ENCODE results near the gene KLRG1.

The KLRG1 gene

DNA sequence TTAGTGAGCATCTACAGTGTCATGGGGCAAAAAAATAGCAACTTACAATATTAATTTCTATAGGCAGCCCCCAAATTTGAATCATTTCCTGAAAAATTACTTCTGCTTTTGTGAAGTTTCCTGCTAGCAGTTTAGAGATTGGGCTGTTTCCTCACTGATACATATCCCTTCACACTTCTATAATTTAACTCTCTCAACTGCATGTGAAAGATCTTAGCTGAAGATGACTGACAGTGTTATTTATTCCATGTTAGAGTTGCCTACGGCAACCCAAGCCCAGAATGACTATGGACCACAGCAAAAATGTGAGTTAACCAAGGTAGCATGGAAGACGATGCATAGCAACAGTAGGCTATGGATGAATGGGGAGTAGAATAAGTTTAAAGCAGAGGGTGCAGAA, at the start of gene KLRG1:
Gene KLRG1 (plus strand): TSS at position 134 of the 400 bp plus-strand sequence. CDS start 90 bp downstream, at position 224.
- DNase-seq (ENCODE audit: low spot score) = no peak

GRCh38 chr12:8941691-8942478, 47.5 kb upstream of the KLRG1 start:
- DNase-seq (ENCODE audit: low spot score) = no peak

DNA sequence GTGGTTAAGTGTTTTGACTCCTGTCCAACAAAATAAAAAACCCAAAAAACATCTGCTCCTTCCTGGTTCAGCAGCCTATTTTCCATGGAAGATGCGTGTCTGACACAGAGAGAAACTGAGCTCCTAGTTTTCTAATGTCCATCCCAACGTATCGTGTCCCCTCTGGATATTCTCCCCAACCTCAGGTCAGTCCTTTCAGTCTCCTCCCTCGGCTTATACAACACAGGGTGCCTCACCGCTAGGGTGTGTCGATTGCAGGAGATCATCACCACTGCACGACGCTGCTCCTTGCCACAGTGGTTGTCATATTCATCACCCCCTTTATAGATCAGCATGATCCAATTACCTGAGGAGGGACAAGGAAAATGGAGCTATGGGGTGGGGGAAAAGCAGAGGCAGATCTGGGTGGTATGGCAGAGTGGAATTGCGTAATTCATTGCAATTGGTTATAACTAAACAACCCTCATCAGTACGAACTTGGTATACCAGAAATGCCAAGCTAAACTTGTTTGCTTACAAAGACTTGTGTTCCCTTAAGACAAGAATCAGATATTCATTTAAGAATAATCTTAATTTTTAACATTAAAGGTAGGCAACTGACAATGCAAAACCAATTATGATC, 45.7 kb upstream of the KLRG1 start:
- DNase-seq (ENCODE audit: low spot score) = no peak

DNA sequence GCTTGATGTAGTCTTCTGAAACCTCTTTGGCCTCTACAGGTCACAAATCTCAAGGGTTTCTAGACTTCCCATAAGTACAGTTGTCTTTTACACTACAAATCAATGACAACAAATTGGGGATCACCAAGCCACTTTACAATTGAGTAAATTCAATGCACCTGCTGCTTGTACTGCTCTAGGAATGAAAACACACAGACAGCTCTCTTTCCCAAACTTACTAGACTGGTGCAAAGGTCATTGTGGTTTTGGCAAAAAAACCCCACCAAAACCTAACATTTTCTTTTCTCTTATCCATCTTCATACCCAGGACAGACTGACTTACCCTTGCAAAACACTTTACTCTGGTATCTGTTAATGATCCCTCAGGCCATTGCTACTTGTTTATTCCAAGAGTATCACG, 42.6 kb upstream of the KLRG1 start:
- DNase-seq (ENCODE audit: low spot score) = no peak

GRCh38 chr12:8947737-8948136, 41.6 kb upstream of the KLRG1 start:
- DNase-seq (ENCODE audit: low spot score) = no peak

DNA sequence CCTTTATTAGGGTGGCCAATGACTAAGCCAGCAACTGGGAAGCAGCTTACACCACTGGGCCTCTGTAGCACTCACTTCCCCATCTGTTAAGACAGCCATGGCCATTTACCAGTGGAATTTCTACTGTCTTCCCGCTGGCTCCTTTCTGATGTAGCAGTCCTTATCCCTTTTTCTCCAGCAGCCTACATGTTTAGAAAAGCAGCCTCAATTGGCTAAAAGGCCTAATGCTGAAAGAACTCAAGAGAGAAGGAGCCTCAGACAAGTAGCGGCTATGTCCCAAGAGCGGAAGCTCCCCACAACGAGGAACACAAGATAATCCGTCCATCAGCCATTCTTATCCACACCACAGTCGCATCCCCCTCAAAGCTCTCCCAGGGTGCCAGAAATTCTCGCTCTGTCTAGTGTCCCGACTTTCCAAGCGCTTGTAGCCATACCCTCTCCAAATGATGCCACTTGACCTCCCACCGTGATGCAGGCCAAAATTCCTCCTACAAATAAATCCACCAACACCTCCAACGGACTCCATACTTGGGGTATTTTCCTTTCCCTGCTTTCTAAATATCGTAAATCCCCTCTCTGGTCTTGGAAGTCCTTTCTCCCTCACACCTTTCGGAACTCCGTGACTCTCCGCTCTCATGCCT, 40.5 kb upstream of the KLRG1 start:
- peak; percentile 7 for DNase-seq (ENCODE audit: low spot score)

DNA sequence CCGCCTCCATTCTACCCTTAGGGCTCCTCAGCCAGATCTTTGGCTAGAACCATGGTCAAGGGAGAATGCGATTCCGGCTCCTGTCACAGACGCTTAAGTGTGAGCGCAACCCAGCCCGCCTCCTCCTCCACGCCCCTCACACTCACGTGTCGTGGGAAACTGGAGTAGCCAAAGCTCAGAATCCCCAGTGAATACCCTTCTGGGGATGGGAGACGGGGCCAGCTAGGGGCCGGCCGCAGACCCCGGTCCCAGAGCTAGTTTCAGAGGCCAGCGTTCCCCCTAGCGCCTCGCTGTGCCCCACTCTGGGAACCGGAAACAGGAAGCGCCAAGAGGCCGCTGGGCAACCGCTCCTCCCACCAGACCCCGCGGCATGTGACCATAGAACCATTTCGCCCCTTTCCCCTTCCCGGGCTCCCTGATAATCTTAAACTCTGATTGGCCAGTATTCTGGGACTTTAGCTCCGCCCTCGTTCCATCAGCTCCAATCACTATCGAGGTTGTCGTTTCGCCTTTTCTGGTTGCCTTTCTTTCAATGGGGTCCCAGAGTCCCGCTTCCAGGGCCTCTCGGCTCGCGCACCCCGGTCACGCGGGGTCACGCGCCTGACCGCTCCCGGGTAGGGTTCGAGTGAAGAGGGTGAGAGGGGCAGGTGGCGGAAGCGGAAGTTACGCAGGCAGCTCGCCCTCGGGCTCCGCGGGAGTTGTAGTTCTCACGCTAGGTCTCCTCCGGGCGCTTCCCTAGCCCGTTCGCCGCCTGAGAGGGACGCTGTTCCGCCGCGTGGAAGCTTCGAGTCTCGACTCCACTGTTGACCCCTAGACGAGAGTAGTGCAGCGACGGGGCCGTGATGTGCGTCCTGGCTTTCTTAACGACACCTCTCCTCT, 39.8 kb upstream of the KLRG1 start, which contains the start of gene M6PR:
Gene M6PR (minus strand): TSS at position 304 of the 879 bp plus-strand sequence. CDS start 3,241 bp downstream, outside the sequence.
- peak; percentile 97 for DNase-seq (ENCODE audit: low spot score)

DNA sequence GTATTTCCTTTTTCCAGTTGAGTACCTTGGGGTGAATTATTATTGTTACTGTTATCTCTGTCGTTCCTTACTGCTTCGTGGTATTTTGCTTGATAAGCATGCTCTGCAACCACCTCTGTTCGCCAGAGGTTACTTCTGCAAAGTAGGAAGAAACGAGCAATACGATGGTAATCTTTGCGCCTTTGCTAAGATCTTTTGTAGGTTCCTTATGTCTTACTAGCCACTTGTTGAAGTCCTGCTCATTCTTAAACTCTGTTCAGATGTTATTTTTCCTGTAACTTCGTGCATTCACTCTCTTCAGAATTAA, 39.2 kb upstream of the KLRG1 start:
- DNase-seq (ENCODE audit: low spot score) = no peak

DNA sequence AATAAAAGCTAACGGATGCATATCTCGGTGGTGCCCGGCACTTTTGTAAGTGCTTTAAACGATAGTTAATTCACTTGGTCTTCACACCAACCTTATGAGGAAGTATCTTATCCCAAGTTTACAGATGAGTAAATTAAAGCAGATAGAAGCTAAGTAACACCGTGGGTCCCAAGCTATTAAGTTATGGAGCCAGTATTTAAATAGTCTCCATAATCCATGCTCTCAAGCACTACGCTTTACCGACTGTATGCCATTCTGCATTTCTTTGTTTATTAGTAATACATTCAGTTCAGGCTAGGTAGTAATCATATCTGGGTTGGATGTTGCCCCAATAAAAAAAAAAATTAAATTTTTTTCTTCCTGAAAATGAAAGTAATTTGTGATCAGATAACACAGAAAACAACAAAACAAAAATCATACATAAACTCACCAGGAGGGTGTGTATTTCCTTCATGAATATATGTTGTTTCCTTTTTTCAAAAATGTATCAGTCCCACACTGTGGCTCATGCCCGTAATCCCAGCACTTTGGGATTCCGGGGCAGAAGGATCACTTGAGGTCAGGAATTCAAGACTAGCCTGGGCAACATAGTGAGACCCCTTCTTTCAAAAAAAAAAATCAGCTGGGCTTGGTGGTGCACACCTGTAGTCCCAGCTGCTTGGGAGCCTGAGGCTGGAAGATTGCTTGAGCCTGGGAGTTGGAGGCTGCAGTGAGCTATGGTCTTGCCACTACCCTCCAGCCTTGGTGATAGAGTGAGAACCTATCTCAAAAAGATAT, 38.5 kb upstream of the KLRG1 start:
- DNase-seq (ENCODE audit: low spot score) = no peak

DNA sequence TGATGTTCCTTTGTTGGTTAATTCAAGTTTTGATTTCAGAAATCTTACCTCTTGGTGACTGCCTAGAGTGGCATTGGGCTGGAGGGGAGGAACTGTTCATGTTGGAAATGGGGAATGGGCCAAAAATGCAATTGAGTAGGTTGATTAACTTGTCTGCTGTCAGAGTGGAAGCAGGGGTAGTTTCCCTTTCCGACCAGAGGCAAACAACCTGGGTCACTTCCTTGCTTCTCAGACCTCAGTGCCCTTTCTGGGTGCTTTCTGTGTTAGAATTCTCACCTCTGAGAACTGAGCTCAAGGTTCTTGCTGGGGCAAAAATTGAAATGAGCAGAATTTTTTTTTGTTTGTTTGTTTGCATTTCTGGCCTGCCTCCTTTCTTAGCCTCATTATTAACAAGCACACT, 37.6 kb upstream of the KLRG1 start:
- no peak for DNase-seq (ENCODE audit: low spot score)

DNA sequence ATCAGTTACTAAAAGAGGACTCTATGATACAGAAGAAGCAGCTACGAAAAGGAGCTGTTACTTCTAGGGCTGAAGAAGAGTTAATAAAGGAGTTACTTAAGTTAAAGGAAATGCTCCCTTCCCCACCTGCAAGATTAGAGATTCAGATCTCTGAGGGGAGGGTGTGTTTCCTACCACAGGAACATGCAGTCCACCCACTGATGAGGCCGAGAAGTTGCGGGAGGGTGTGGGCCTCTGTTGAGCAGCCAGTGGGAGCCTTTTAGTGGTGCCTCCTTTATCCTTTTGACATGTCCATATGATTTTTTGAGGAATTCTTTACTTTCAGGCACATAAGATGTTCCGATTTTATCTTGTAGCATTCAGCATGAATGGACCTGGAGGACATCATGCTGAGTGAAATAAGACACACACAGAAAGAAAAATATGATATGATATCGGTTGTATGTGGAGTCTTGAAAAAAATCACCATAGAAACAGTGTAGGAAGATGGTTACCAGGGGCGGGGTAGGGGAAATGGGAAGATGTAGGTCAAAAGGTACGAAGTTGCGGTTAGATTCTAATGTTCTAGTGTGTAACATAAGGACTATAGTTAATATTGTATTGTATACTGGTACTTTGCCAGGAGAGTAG, 35.5 kb upstream of the KLRG1 start:
- no peak for DNase-seq (ENCODE audit: low spot score)

GRCh38 chr12:8956073-8956472, 33.3 kb upstream of the KLRG1 start:
- DNase-seq (ENCODE audit: low spot score) = no peak

DNA sequence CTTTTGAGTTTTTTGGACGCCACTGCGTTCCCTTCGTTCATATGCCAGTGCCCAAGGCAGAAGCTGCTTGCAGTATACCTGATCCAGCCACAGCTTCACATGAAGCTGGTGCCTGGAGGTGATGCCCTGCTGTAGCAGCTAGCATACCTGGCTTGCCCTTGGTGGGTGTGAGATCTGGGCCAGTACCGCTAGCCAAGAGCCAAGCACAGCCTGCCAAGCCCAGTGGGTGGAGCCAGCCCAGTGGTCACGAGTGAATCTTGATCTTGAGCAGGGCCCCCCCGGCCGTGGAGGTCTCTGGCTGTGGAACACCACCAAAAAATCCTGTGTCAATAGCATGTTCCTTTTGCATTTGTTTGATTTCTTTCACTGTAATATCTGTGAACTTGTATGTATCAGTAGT, 32.6 kb upstream of the KLRG1 start:
- no peak for DNase-seq (ENCODE audit: low spot score)

- no peak for DNase-seq (ENCODE audit: low spot score)
Observed at GRCh38 chr12:8957561-8957960, 31.8 kb upstream of the KLRG1 start.

GRCh38 chr12:8958066-8958465, 31.3 kb upstream of the KLRG1 start:
- DNase-seq (ENCODE audit: low spot score) = no peak

- DNase-seq (ENCODE audit: low spot score) = no peak
Observed at GRCh38 chr12:8960176-8960575, 29.2 kb upstream of the KLRG1 start.

- no peak for DNase-seq (ENCODE audit: low spot score)
Observed at GRCh38 chr12:8968761-8969160, 20.6 kb upstream of the KLRG1 start.

GRCh38 chr12:8969861-8970411, 19.4 kb upstream of the KLRG1 start:
- no peak for DNase-seq (ENCODE audit: low spot score)

DNA sequence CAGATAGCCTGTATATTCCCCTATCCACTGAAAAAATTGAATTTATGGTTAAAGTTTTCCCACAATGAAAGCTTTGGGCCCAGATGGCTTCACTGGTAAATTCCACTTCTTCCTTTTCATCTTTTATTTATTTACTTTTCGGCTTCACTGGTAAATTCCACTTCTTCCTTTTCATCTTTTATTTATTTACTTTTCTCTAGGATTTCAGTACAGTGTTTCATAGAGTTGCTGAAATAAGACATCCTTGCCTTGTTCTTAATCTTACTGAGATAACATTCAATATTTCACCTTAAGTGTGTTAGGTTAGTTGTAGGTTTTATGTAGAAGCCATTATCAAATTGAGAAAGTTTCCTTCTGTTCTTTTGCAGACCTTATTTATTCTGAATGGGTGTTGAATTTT, 18.9 kb upstream of the KLRG1 start:
- no peak for DNase-seq (ENCODE audit: low spot score)

DNA sequence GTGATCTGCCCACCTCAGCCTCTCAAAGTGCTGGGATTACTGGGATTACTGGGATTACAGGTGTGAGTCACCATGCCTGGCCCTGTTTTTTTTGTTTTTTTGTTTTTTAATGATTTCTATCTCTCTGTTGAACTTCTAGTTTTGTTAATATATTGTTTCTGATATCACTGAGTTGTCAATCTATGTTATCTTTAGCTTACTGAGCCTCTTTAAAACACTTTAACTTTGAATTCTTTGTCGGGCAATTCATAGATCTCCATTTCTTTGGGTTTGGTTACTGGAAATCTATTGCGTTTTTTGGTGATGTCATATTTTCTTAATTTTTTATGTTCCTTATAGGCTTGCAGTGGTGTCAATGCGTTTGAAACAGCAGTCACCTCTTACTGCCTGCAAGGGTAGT, 9.2 kb upstream of the KLRG1 start:
- DNase-seq (ENCODE audit: low spot score) = no peak

All from putamen (tissue), 1 donor.